NCI-H460 (cell line): ENCODE data around the gene CALHM4. TPM values are rescaled to one million over a fixed set of nuclear protein-coding genes. Genes with fewer than 3 reads are reported as not detected.

Experiments
- DNase-seq: peaks from one replicate; pipeline ENCODE4 v3.0.0-alpha.2; 2016; ENCODE audit warnings: low read depth; ENCODE audit errors: extremely low read depth
- total RNA-seq: library from RNA; depleted of rRNA; stranded (reverse); fragments of >200 nt; shearing (Covaris generic); gene quantifications from 2 replicates; pipeline ENCODE4 v1.2.3, GENCODE V29; 2014

CALHM4 gene
- total RNA-seq, 1 experiment from 2014 or later, result not detected

DNA sequence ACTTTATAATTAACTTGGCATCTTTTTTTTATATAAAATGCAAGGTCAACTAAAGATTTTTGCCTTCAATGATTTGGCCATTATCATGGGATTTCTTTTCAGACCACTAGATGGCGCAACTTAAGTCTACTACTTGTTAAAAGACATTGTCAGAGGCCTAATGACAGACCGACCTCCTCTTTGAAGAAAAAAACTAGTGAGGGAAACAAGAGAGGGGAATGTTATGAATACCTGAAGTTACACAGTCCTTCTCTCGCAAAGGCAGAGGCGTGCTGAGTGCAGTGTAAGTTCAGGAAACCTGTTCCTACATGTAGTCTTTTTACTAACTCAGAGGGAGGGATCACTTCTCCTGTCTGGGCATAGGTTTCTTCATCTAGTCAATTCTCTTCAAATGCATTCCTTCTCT is 17.3 kb upstream of the CALHM4 start:
- DNase-seq, result peak; percentile 57

DNA sequence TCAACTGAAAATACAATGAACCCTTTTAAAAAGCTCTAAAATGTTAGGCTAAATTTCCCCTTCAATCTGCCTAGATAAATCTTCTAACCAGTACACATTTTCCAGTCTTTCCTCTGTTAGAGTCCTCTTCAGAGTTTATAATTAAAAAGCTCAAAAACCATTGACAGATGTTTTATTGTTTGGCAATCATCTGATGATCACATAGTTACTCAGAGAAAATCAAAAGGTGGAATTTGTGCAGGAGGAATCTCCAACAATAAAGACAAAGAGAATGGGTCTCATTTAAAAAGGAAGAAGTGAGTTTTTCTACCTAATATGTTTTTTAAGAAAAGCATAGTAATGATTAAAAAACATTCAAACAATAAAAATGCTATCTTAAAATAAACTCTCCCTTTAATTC is 11.1 kb upstream of the CALHM4 start:
- no peak for DNase-seq

DNA sequence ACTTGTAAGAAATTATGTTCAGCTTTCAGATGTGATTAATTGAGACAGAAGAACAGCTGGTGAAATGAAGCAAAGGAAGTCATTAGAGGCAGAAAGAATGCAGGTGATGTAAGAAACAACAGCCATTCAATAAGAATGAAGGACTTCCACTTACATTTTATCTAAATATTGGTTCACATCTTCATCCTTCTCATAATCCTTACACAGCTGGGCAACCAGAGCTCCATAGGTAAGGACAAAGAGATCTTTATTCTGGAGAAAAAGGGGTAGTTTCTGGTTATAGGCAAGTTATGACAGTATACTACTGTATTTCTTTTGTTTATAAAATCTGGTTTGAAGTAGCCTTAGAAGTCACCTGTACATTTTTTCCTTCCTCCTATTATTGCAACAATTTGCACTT is 10.4 kb upstream of the CALHM4 start:
- DNase-seq, result no peak

DNA sequence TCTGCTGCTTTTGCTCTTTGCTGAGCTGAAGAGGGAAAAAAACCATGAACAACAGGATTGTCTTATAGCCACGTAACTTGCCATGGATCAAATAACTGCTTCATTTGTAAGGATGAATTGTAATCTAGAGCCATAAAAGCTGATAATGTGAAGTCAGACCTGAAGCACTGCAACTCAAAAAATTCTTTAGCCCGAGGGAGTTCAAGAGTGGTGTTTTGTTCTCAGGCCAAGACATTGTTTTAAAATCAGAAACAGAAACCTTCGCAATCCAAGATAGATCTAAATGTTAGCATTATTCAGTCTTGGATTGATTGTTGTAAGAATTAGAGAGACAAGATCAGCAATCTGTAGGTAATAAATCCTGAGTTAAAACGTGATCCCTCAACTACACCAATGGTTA is 7.9 kb upstream of the CALHM4 start, which contains the start of gene TRAPPC3L:
Gene TRAPPC3L (minus strand): TSS at position 34 of the 400 bp plus-strand sequence. CDS start 170 bp downstream, outside the sequence.
- no peak for DNase-seq

DNA sequence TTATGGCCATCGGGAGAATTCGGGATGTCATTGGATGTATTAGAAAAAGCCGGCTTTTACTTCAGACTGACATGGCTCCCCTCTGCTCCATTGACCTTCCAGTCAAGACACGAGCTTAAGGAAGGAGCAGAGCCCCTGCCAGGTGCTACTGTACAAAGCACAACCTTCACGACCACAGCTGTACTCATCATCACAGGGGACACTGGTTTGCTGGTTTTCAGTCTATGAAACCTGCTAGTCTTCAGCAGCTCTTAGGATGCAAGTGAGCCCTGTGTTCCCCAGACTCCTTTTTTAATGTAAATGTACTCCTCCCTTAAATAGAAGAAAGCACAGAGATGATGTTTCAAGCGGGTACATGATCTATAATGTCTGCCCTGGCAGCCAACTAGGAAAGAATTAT is 6.2 kb upstream of the CALHM4 start:
- no peak for DNase-seq

DNA sequence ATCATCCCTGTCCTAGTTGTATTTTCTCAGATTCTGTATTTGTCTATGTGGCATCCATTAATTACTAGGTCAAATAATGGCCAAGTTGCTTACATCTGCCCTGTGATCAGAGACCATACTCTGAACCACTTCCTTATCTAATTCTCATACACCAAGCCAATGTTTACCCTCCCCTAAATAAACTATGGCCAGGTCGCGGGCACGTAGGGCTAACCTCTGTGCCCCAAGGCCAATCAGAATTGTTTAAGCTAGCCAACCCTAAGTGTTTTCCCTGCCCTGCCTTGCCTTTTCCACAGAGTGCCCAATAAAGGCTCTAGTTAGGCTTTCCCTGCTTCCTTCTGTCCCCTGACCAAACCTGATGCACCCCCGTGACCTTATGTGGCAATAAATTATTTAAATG is 2.8 kb upstream of the CALHM4 start:
- no peak for DNase-seq

DNA sequence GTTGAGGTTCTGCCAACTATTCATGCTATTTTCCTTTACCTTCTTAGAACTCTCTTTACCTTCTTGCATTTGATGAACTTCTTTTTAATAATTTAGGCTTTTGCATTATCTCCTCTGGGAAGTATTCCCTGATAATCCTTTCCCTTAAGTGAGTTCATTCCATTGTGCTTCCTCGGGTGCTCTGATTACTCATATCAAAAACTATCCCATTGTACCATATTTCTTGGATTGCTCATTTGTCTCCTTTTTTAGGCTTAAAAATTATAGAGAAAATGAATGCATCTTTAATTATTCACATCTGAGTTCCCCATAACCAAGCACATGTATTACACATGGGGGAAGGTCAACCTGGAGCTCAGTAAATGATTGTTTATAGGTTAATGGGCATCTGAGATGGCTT is 2.5 kb downstream of the CALHM4 start:
- no peak for DNase-seq

DNA sequence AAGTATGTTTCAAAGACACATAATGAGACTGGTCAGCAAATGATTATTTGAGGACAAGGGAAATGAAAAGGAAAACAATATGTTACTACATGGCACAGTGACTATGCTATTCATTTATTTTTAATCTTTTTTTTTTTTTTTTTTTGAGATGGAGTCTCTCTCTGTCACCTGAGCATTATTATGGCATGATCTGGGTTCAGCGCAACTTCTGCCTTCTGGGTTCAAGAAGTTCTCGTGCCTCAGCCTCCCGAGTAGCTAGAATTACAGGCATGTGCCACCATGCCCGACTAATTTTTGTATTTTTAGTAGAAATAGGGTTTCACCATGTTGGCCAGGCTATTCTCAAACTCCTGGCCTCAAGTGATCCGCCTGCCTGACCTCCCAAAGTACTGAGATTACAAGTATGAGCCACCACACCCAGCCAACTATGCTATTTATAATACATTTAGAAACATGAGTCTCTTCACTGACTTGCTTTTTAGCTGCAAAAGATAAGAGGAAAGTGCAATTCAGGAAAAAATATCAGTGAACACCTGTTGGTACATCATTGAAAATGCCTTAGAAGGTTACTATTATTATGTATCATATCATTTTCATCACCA is 3.4 kb downstream of the CALHM4 start:
- no peak for DNase-seq

DNA sequence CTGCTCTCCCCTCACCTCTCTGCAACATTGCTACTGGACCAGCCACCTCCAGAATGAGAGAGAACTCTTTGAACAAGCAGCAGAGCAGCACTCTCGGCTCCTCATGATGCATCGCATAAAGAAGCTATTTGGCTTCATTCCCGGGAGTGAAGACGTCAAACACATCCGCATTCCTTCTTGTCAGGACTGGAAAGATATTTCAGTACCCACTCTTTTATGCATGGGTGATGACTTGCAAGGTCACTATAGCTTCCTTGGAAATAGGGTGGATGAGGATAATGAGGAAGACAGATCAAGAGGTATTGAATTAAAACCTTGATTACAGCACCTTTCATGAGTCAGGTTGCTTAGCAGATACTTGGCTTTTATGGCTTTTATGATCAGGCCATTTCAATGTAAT is 4.3 kb downstream of the CALHM4 start:
- DNase-seq, result peak; percentile 84

DNA sequence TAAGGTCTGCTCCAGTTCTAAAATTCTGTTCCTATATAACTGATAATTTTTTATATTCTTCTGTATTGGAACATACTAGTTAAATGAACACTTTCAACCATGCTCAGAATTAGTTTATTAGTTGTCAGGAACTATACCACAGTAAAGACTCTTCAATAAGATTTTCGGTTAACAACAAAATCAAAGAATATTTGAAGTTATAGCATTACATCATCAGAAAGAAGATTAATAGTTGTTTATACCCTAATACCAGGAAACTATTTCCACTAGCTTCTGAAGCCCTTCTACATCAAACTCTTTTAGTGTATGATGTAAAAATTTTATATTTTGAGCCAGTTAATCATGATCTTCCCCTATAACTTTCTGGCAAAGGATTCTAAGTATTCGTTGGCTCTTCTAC is 6.6 kb downstream of the CALHM4 start:
- DNase-seq, result no peak

DNA sequence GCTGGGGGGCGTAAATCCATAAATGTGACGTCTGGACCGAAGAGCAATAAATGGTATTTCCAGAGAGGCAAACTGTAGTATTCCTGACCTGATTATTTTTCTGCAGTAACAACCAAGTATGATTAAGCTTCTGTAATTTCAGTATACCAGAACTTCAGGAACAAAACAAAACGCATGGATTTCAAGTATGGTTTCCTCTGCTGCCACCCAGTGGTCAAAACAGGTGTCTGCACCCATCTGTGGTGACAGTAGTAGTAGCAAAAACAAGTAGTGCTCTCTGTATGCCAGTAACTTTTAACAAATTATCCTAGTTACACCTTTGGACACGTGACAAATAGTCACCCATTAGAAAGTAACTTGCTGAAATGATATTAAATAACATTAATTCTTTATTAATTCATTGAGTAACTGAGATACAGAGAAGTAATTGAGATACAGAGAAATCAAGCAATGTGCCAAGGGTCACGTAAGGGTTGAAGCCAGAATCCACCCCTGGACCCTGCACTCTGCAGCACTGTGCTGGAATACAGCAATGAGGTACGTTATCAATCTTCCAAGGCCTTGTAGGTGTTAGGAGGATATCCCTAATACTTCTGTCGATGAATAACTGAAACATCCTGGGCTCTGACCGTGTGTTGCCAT is 7.9 kb downstream of the CALHM4 start:
- DNase-seq, result peak; percentile 50

DNA sequence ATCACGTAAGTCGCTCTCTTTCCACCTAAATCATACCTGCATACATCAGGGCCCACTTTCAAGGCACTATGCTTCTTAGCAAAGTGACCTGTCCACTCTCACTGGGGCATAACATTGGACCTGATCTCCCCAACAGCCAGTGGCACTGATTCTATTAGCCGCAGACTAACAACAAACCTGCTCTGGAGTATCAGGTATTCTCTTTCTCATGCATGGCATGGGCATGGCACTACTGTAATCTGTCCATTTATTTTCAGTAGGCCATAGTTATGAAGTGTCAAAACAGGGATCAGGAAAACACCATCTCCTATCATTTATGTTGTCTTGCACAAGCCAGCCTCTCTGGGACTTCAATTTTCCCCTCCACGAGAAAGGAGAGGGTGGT is 8.5 kb downstream of the CALHM4 start:
- no peak for DNase-seq

DNA sequence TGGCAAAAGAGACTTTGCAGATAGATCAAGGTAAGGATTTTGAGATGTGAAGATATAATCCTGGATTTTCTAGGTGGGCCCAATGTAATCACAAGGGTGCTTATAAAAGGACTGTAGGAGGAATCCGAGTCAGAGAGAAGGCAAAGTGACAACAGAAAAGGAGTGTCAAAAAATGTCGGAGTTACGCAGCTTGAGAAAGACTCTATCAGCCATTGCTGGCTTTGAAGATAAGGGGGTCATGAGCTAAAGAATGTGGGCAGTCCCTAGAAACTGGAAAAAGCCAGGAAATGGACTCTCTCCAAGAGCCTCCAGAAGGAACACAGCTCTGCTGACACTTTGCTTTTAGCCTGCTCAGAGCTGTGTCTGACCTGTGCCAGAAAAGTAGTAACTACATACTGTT is 9.1 kb downstream of the CALHM4 start:
- DNase-seq, result no peak

DNA sequence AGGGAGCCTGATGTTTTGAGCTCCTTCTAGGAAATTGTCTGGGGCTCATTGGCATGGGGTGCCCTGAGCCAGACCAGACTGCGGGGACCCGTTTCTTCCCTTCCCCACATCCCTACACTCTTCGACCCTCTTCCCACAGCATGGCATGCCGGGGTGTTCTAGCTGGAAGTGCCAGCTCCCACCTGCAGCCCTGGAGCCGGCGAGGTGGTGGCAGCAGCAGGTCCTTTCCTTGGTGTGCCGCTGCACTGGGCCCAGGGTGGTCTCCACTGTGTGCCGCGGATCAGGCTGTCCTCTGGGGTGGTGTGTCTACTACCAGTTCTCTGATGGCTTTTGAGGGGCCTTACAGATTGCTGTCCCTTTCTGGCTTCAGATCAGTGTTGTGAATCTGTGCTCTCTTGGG is 10.3 kb downstream of the CALHM4 start:
- DNase-seq, result no peak

DNA sequence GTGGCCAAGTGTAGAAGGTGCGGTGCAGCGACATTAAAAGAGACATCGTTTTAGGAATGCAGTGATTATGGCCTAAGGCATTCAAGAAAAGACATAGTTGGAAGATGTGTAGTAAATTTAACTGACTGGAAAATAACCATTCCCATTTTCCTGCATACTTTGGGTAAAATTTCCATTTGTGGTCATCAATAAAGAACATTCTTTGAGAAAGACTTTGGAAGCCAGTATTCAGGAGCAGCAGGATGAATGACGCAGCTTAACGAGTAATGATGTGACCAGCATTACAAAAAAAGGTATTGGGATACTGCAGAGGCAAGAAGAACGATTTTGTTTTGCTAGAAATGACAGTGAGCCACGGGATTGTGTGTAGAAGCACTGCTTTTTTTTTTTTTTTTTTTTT is 10.8 kb downstream of the CALHM4 start:
- no peak for DNase-seq

DNA sequence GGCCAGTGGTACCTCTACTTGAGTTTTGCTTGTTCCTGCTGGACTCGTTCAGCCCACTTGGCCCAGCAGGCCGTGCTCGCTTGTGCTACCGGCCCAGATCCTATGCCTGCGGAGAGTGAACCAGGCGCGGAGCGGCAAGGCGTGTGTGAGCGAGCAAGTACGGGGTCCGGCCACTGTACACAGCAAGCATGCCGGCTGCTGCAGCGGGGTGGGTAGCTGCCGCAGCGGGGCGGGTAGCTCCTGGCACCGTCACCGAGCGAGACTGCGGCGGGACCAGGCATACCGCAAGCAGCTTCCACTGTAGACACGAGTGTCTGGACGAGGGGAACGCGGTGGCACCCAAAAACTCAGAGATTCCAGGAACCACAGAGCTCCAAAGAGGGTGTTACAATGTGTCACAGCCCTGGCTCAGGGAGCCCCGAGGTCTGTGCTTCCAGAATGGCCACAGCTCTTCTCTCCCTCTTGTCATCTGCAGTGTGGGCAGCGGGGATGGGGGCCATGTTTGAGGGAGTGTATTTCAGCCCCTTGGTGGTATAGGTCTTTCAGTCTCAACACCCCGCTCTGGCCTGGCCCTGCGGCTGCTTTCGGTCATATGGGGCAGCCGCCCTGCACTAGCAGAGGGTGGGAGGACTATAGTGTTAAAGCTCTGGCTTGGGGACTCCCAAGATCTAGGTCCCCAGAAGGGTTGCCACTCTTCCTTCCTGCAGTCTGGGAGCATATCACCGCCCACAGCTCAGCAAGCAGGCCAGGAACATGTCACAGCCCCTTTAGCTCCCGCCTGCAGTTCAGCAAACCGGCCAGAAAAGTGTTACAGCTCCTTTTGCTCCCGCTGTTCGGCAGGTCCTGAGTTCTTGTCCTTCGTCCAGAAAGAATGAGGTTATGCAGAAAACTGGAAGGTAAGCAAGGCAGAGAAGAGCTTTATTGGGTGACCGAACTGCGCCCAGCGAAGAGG is 11.6 kb downstream of the CALHM4 start:
- DNase-seq, result no peak

DNA sequence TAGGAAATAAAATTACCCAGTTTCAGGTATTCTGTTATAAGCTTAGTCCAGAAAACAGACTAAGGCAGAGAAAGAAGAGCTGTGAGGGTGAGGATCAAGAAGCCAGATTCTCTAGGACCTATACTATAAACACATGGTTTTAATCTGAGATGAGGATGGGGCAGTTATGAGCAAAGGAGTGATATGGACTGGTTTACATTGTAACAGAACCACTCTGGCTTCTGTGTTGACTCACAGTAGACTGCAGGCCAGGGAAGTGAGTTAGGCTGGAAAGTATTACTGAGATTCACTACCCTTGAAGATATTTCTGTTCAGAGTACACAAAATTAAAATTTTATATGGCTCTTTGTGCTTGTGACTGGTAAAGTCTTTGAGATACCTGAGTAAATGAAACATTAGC is 14.6 kb downstream of the CALHM4 start:
- DNase-seq, result no peak

DNA sequence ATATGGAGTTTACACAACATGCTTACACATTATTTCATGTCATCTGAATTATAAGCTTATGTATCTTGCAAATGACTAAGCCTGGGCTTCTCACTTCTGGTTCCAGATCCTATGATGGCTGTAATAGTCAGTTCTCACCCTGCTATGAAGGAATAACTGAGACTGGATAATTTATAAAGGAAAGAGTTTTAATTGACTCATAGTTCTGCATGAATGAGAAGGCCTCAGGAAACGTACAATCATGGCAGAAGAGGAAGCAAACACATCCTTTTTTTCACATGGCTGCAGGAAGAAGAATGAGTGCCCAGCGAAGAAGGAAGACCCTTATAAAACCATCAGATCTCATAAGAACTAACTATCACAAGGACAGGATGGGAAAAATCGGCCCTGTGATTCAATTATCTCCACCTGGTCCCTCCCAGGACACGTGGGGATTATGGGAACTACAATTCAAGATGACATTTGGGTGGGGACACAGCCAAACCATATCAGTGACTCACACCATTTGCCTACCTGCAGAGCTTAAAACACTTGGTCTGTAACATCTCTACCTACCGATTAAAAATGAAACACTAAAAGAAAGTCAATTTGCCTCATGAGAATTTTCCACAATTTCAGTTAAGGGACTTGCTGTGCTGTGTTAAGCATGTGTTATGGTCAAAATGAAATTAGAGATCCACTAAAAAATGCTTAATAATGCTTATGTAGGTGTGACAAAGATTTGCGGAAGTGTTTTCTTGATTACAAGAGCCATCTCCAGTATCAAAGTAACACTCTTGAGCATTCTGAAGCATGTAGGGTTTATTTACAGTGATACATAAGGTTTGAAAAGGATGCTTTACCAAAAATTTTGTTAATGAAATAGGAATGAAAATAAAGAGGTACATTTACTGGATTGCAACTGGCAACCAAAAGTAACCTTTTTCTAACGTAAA is 15.5 kb downstream of the CALHM4 start:
- DNase-seq, result no peak

DNA sequence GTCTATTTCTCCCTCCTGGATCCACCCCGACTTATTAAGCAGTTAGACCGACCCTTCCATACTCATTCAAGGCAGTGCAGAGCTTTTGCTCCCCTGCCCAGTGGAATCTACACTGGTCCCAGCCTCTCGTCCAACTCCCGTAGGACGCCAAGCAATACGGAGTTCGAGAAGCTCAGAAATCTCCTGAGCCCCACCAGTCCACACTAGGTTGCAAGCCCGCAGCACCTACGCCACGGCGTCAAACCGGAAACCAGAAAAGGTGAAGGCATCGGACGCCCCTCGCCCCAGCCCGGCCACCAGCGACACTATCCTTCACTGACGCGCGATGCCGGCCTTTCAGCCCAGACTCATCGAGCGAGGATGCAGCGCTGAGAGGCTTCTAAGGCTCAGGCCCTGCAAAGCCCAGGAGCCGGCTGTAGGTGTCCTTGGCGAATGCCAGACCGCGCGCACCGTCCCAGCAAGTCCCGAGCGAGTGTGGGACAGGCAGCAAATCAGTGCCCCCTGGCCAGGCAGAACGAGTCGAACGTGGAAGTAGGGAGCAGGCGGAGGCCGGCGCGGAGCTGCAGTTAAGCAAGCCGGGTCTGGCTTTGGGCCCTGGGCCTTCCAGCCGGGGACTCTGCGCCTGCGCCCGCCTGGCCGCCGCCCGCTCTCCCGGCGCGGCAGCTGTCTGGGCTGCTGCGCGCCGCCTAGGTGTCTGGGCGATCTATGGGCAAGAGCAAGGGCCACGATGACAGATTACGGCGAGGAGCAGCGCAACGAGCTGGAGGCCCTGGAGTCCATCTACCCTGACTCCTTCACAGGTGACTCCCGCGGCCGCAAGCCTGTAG is 17.5 kb downstream of the CALHM4 start, which contains the start of gene RWDD1:
Gene RWDD1 (plus strand): TSS at position 649 of the 827 bp plus-strand sequence. CDS start 79 bp downstream, at position 728.
- DNase-seq, result peak; percentile 96

DNA sequence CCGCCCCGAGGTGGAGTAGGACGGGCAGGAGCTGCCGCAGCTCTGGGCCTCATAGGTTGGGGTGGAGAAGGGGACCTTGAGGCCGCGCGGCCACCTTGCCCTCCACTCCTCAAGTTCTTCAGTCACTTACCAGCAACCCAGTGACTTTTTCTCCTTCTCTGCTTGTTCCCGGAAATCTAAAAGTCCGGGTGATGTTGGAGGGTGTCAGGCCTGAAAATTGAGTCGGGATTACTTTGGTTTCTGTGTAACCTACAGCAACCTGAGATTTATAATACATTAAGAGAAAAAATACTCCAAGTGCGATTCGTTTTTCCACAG is 18.1 kb downstream of the CALHM4 start:
- no peak for DNase-seq
